ENCODE results near the gene PCDH1. TPM values are rescaled to one million over a fixed set of nuclear protein-coding genes. Genes with fewer than 3 reads are reported as not detected.

Gene PCDH1
- total RNA-seq, 1 experiment from 2014 or later = 146 TPM

DNA sequence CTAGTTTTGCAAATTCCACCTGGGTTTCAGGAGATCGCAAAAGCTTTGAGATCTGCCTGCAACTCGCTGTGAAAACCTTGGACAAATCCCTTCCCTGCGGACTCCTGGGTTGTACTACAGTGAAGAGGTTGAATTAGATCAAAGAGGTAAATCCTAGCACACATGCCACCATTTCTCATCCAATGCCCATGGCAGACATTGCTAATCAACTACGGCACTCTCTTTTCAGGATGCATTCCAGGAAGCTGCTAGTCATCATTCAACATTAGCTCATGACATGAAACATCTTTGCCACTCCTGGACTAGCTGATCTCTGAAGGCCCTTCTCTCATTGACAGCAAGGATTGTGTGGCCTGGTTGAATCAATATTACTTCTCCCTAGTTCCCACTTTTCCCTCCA, 46.1 kb downstream of the PCDH1 start:
- Mint-ChIP-seq H3K4me1 (ENCODE audit: low read depth, unreplicated experiment) (peaks cover 32% of the 10 kb centered on the region), H3K4me3 (ENCODE audit: low read depth, unreplicated experiment) (no peak overlapping the region), H3K36me3 (ENCODE audit: insufficient read depth, unreplicated experiment) (peaks cover 8% of the 10 kb centered on the region), H3K27me3 (ENCODE audit: unreplicated experiment) (no peaks in the 10 kb centered on the region), H3K27ac (ENCODE audit: unreplicated experiment) (peak overlapping the region; percentile 61), H3K9me3 (ENCODE audit: low read depth, unreplicated experiment) (no peaks in the 10 kb centered on the region)
- no peak for DNase-seq
- CTCF ChIA-PET = interaction anchor here (0.7 to 1.2 kb wide), 2 partner anchors 20 to 140 kb away, joined by 3 to 4 read pairs; no protein-coding TSS in a partner anchor
- TF ChIP-seq CTCF (IDR thresholded peaks at IDR 0.05; ENCODE audit: unreplicated experiment) = no peak
- BruUV-seq (replicated peaks) = no TSS peak
- intact Hi-C loops (cut with micrococcal nuclease; ENCODE audit: unreplicated experiment) = loop anchor here (5.0 kb wide), 1 partner anchor 75 kb away; no protein-coding TSS in a partner anchor

GRCh38 chr5:141828162-141828561, 50.0 kb downstream of the PCDH1 start:
- H3K4me1 Mint-ChIP-seq (ENCODE audit: low read depth, unreplicated experiment) = peaks cover 42% of the 10 kb centered on the region
- no peak for DNase-seq
- no peak overlapping the region for H3K4me3 Mint-ChIP-seq (ENCODE audit: low read depth, unreplicated experiment)
- intact Hi-C loops (cut with micrococcal nuclease; ENCODE audit: unreplicated experiment) = no loop called here
- TF ChIP-seq CTCF (IDR thresholded peaks at IDR 0.05; ENCODE audit: unreplicated experiment) = no peak
- BruUV-seq (replicated peaks) = no TSS peak
- no peaks in the 10 kb centered on the region for H3K9me3 Mint-ChIP-seq (ENCODE audit: low read depth, unreplicated experiment)
- H3K27ac Mint-ChIP-seq (ENCODE audit: unreplicated experiment) = no peak overlapping the region
- peaks cover 3% of the 10 kb centered on the region for H3K36me3 Mint-ChIP-seq (ENCODE audit: insufficient read depth, unreplicated experiment)
- H3K27me3 Mint-ChIP-seq (ENCODE audit: unreplicated experiment) = no peaks in the 10 kb centered on the region
- CTCF ChIA-PET = no interaction called here

GRCh38 chr5:141826674-141827073, 51.5 kb downstream of the PCDH1 start:
- Mint-ChIP-seq H3K9me3 (ENCODE audit: low read depth, unreplicated experiment) (no peaks in the 10 kb centered on the region), H3K27ac (ENCODE audit: unreplicated experiment) (no peak overlapping the region)

GRCh38 chr5:141825791-141826560, 52.2 kb downstream of the PCDH1 start:
- Mint-ChIP-seq H3K9me3 (ENCODE audit: low read depth, unreplicated experiment) (no peaks in the 10 kb centered on the region), H3K4me3 (ENCODE audit: low read depth, unreplicated experiment) (no peak overlapping the region), H3K36me3 (ENCODE audit: insufficient read depth, unreplicated experiment) (peaks cover 7% of the 10 kb centered on the region), H3K27ac (ENCODE audit: unreplicated experiment) (no peak overlapping the region), H3K27me3 (ENCODE audit: unreplicated experiment) (no peaks in the 10 kb centered on the region), H3K4me1 (ENCODE audit: low read depth, unreplicated experiment) (peaks cover 20% of the 10 kb centered on the region)
- intact Hi-C loops (cut with micrococcal nuclease; ENCODE audit: unreplicated experiment) = no loop called here
- CTCF ChIA-PET = interaction anchor here (0.6 to 1.6 kb wide), 4 partner anchors 10 to 124 kb away, joined by 3 to 5 read pairs (median 3); no protein-coding TSS in a partner anchor
- peak; percentile 25 for TF ChIP-seq CTCF (IDR thresholded peaks at IDR 0.05; ENCODE audit: unreplicated experiment)
- BruUV-seq (replicated peaks) = no TSS peak
- no peak for DNase-seq

More at GRCh38 chr5:141826674-141827073, 51.5 kb downstream of the PCDH1 start:
- CTCF ChIA-PET = interaction anchor here (1.2 to 1.6 kb wide), 2 partner anchors 18 to 52 kb away, joined by 3 to 5 read pairs; no protein-coding TSS in a partner anchor
- intact Hi-C loops (cut with micrococcal nuclease; ENCODE audit: unreplicated experiment) = no loop called here
- DNase-seq = no peak
- no peaks in the 10 kb centered on the region for H3K27me3 Mint-ChIP-seq (ENCODE audit: unreplicated experiment)
- H3K36me3 Mint-ChIP-seq (ENCODE audit: insufficient read depth, unreplicated experiment) = peaks cover under 1% of the 10 kb centered on the region
- BruUV-seq (replicated peaks) = no TSS peak
- H3K4me1 Mint-ChIP-seq (ENCODE audit: low read depth, unreplicated experiment) = peaks cover 27% of the 10 kb centered on the region
- no peak overlapping the region for H3K4me3 Mint-ChIP-seq (ENCODE audit: low read depth, unreplicated experiment)
- TF ChIP-seq CTCF (IDR thresholded peaks at IDR 0.05; ENCODE audit: unreplicated experiment) = no peak

All from Calu3 (cell line).